Fibroblast of lung (primary cell): ENCODE data around the gene STARD3.

Source experiments
- EZH2 ChIP-seq: IDR thresholded peaks from 2 replicates; pipeline ENCODE4 v1.5.1; 2012; ENCODE audit warnings: low read length, control low read depth, mild to moderate bottlenecking; ENCODE audit errors: missing control alignments
- TF ChIP-seq, protein P1 (sequence below), 2 donors: IDR thresholded peaks in 1 of 2; conservative IDR thresholded peaks in 1 of 2; 1 replicate in 1 of 2; 2 replicates in 1 of 2; pipeline ENCODE4 v1.5.1; 2011 to 2012; ENCODE audit warnings: low read length in 2 of 2, control low read depth in 1 of 2, inconsistent platforms in 1 of 2, low read depth in 1 of 2, mild to moderate bottlenecking in 1 of 2

DNA sequence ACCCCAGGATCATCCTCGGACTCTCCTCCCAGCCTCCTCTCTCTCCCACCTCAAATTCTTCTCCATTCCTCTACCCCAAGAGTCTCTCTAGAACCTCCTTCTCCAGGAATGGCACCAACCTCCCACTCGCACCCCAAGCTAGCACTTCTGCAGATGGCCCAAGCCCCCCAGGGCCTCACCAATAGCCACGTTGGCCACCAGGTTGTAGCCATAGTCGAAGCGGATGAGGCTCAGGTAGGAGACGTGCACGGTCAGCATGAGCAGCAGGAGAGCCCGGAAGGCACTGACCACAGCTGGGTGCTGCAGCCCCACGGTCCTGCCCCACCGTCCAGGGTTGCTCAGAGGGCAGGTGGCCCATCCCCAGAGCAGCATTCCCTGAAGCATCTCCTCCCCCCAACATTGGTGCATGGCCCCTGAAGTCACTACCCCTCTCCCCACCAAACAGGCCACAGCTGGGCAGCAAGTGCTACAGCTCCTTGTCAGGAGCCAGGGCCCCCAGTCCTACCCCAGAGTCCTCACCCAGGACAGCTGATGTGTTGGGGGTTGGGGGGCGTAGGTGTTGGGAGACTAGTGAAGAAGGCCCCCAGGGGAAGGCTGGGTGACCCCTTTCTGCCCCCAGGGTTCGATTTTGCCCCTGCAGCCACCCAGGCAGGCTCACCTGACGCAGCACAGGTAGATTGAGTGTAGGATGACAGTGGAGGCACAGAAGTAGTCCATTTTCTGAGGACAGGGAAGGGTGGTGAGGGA lies 36.6 kb downstream of the STARD3 start:
- TF ChIP-seq, protein P1, sequence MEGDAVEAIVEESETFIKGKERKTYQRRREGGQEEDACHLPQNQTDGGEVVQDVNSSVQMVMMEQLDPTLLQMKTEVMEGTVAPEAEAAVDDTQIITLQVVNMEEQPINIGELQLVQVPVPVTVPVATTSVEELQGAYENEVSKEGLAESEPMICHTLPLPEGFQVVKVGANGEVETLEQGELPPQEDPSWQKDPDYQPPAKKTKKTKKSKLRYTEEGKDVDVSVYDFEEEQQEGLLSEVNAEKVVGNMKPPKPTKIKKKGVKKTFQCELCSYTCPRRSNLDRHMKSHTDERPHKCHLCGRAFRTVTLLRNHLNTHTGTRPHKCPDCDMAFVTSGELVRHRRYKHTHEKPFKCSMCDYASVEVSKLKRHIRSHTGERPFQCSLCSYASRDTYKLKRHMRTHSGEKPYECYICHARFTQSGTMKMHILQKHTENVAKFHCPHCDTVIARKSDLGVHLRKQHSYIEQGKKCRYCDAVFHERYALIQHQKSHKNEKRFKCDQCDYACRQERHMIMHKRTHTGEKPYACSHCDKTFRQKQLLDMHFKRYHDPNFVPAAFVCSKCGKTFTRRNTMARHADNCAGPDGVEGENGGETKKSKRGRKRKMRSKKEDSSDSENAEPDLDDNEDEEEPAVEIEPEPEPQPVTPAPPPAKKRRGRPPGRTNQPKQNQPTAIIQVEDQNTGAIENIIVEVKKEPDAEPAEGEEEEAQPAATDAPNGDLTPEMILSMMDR (conservative IDR thresholded peaks at IDR 0.05 in 1 of 2, IDR thresholded peaks at IDR 0.05 in 1 of 2; ENCODE audit: low read depth in 1 of 2, low read length in 2 of 2) = no peak
- no peak for TF ChIP-seq EZH2
